GM23338 (cell line): ENCODE results near the gene CLDN9. TPM values are rescaled to one million over a fixed set of nuclear protein-coding genes. Genes with fewer than 3 reads are reported as not detected.

Experiments used
- ATAC-seq: fragments of 200-7000 bp; cut with Tn5 transposase; 3 replicates; pipeline ENCODE4 v1.9.1; 2020
- DNase-seq: peaks from one replicate; pipeline ENCODE4 v3.0.0-alpha.2; 2015; ENCODE audit warnings: low spot score
- H2AFZ ChIP-seq: fragments of 200-600 bp; sonication (generic); 2 replicates; pipeline ENCODE4 v1.8.0; 2016; ENCODE audit warnings: antibody characterized with exemption, mild to moderate bottlenecking, moderate library complexity
- H3F3A ChIP-seq: fragments of 200-600 bp; sonication (generic); replicated peaks from 2 replicates; pipeline ENCODE4 v1.8.0; 2017; ENCODE audit warnings: antibody characterized with exemption, mixed run types, low read depth
- H3K27ac ChIP-seq: fragments of 200-600 bp; sonication (generic); 2 replicates; pipeline ENCODE4 v1.6.1; 2016; ENCODE audit warnings: low read depth
- H3K27me3 ChIP-seq: fragments of 200-600 bp; sonication (generic); 2 replicates; pipeline ENCODE4 v1.8.0; 2016; ENCODE audit warnings: mild to moderate bottlenecking, mixed run types, moderate library complexity; ENCODE audit not compliant: insufficient read depth
- H3K36me3 ChIP-seq: fragments of 200-600 bp; sonication (generic); 2 replicates; pipeline ENCODE4 v1.8.0; 2016; ENCODE audit warnings: mild to moderate bottlenecking; ENCODE audit not compliant: insufficient read depth
- H3K4me1 ChIP-seq: fragments of 200-600 bp; sonication (generic); 2 replicates; pipeline ENCODE4 v1.8.0; 2016; ENCODE audit warnings: mild to moderate bottlenecking, moderate library complexity; ENCODE audit not compliant: insufficient read depth
- H3K4me2 ChIP-seq: fragments of 200-600 bp; sonication (generic); 2 replicates; pipeline ENCODE4 v1.7.1; 2017; ENCODE audit warnings: mixed run types
- H3K4me3 ChIP-seq: fragments of 200-600 bp; sonication (generic); 2 replicates; pipeline ENCODE4 v1.6.1; 2016; ENCODE audit warnings: mixed run types
- H3K79me2 ChIP-seq: fragments of 200-600 bp; sonication (generic); replicated peaks from 2 replicates; pipeline ENCODE4 v1.8.0; 2017; ENCODE audit warnings: mild to moderate bottlenecking; ENCODE audit not compliant: insufficient read depth
- H3K9me2 ChIP-seq: fragments of 200-600 bp; sonication (generic); 2 replicates; pipeline ENCODE4 v1.8.0; 2017; ENCODE audit not compliant: insufficient read depth
- H4K20me1 ChIP-seq: fragments of 200-600 bp; sonication (generic); replicated peaks from 2 replicates; pipeline ENCODE4 v1.8.0; 2017; ENCODE audit warnings: mild to moderate bottlenecking; ENCODE audit not compliant: insufficient read depth
- H3K27ac Mint-ChIP-seq: 2 replicates; pipeline ENCODE4 v1.8.0; 2020; ENCODE audit warnings: inconsistent platforms, mild to moderate bottlenecking, moderate library complexity, mixed read lengths
- H3K27me3 Mint-ChIP-seq: 3 replicates; pipeline ENCODE4 v1.8.0; 2022; ENCODE audit warnings: low read depth, mild to moderate bottlenecking, moderate library complexity, mixed read lengths, inconsistent platforms; ENCODE audit not compliant: insufficient read depth, poor library complexity
- H3K36me3 Mint-ChIP-seq: 3 replicates; pipeline ENCODE4 v1.8.0; 2021; ENCODE audit warnings: low read depth, mild to moderate bottlenecking, inconsistent platforms, moderate library complexity, mixed read lengths
- H3K4me1 Mint-ChIP-seq: 3 replicates; pipeline ENCODE4 v1.8.0; 2020; ENCODE audit warnings: mild to moderate bottlenecking, inconsistent platforms, mixed read lengths
- H3K4me3 Mint-ChIP-seq: 3 replicates; pipeline ENCODE4 v1.8.0; 2021; ENCODE audit warnings: moderate library complexity, mild to moderate bottlenecking, inconsistent platforms, mixed read lengths
- H3K9me3 Mint-ChIP-seq: 3 replicates; pipeline ENCODE4 v1.8.0; 2020; ENCODE audit warnings: moderate library complexity, mild to moderate bottlenecking, inconsistent platforms, mixed read lengths
- CREB1 ChIP-seq: fragments of 250-450 bp; sonication (Bioruptor Pico); IDR thresholded peaks from 2 replicates; pipeline ENCODE4 v1.5.0; 2020; ENCODE audit warnings: low read depth, mild to moderate bottlenecking, moderate library complexity
- CTCF ChIP-seq, 2 experiments: fragments of 200-600 bp in 1 of 2; sonication (generic) in 1 of 2; conservative IDR thresholded peaks; 2 replicates each; pipeline versions ENCODE4 v1.5.1 to v1.6.1; 2016 to 2017; ENCODE audit warnings: antibody characterized with exemption in 2 of 2, low read depth in 2 of 2, mild to moderate bottlenecking in 2 of 2, moderate library complexity in 1 of 2
- EZH2phosphoT487 ChIP-seq: fragments of 200-600 bp; sonication (generic); IDR thresholded peaks from one replicate; pipeline ENCODE4 v1.8.1; 2018; ENCODE audit warnings: antibody characterized with exemption; ENCODE audit not compliant: unreplicated experiment
- NANOG ChIP-seq: IDR thresholded peaks from 2 replicates; pipeline ENCODE4 v1.6.1; 2016; ENCODE audit warnings: antibody characterized with exemption, borderline replicate concordance
- POLR2AphosphoS5 ChIP-seq: IDR thresholded peaks from 2 replicates; pipeline ENCODE4 v1.6.1; 2016; ENCODE audit warnings: antibody characterized with exemption, low read depth
- REST ChIP-seq: IDR thresholded peaks from one replicate; pipeline ENCODE4 v1.6.1; 2018; ENCODE audit warnings: antibody characterized with exemption; ENCODE audit not compliant: unreplicated experiment
- ZNF114 ChIP-seq: fragments of 250-450 bp; sonication (Bioruptor Pico); IDR thresholded peaks from 2 replicates; pipeline ENCODE4 v1.5.0; 2020; ENCODE audit warnings: mild to moderate bottlenecking, moderate library complexity
- ZNF331 ChIP-seq: fragments of 250-450 bp; sonication (Bioruptor Pico); IDR thresholded peaks from 2 replicates; pipeline ENCODE4 v1.5.0; 2020; ENCODE audit warnings: low read depth, mild to moderate bottlenecking, moderate library complexity
- polyA plus RNA-seq: library from polyadenylated mRNA; unstranded; fragments of >200 nt; fragmentation: Nextera tagmentation; extraction: Ambion mirVana; gene quantifications from 2 replicates; pipeline ENCODE4 v1.2.1, GENCODE V29; 2016
- total RNA-seq: library from RNA; depleted of rRNA; stranded (reverse); fragments of >200 nt; shearing (Covaris generic); gene quantifications from 2 replicates; pipeline ENCODE4 v1.2.3, GENCODE V29; 2014

Gene CLDN9
- total and polyA plus RNA-seq, 2 experiments from 2014 or later: 1.8 to 3.0 TPM

DNA sequence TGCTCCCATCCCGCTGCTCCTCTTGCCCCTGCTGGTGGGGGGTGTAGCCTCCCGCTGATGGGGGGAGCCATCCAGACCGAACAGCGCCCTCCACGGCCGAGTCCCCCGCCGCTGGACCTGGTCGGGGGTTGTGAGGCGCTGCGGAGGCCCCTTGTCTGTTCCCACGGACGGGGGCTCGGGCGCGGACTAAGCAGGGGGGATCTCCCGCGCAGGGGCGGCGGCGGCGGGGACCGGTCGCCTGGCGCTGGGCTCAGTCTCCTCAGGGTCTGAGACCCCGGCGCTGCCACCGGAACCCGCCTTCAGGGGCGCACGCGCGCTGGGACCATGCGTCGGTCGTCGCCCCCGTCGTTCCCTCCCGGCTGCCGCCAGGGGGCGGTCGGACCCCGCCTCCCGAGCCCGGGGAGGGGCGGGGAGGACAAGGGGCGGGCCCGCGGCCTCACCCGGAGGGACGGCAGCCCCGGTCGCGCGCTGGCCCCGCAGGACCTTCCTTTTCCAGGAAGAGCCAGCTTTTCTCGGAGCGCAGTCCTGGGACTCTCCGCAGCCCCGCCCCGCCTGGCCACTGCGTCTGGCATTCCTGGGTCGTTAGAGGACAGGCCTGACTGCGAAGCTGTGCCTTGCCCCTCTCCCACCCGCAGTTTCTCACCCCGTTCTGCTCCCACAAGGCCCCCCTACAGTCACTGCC lies 46.5 kb downstream of the CLDN9 start:
- no peak overlapping the region; the same call in 1 of the 2 replicates for H3K27ac Mint-ChIP-seq

GRCh38 chr16:3059723-3060242 lies 47.1 kb downstream of the CLDN9 start:
- no peaks in the 10 kb centered on the region for H3K9me2 ChIP-seq
- H3K36me3 Mint-ChIP-seq: peaks cover 13% of the 10 kb centered on the region; the same call in 2 of the 3 replicates
- H3K27ac Mint-ChIP-seq: no peak overlapping the region; the same call in 1 of the 2 replicates

More for the DNA sequence above, 46.5 kb downstream of the CLDN9 start:
- Histone ChIP-seq H3K4me1 (peaks cover 12% of the 10 kb centered on the region), H3K36me3 (no peaks in the 10 kb centered on the region), H3K4me2 (peak overlapping the region; percentile 85), H3K27ac (0 out of 2 replicates have a peak overlapping the region, but pooled peaks have one; percentile 55), H3K4me3 (peak overlapping the region; percentile 84), H3F3A (peaks cover 15% of the 10 kb centered on the region), H3K79me2 (no peaks in the 10 kb centered on the region; the same call in 1 of the 2 replicates), H2AFZ (peak overlapping the region; percentile 90), H3K27me3 (peaks cover 4% of the 10 kb centered on the region; the same call in 1 of the 2 replicates), H4K20me1 (no peaks in the 10 kb centered on the region; the same call in 1 of the 2 replicates), H3K9me2 (no peaks in the 10 kb centered on the region)
- no peak for TF ChIP-seq NANOG
- peak; percentile 62 for TF ChIP-seq CREB1 (CRISPR knock-in tag)
- peak; percentile 71; the same call in 1 of the 2 replicates for TF ChIP-seq POLR2AphosphoS5
- peak; percentile 53 to 92 for TF ChIP-seq CTCF (conservative IDR thresholded peaks at IDR 0.05; ENCODE audit: low read depth in 2 of 2)
- no peak for TF ChIP-seq ZNF114
- no peak for TF ChIP-seq EZH2phosphoT487
- Mint-ChIP-seq H3K4me3 (peak overlapping the region; percentile 81), H3K36me3 (peaks cover 16% of the 10 kb centered on the region; the same call in 2 of the 3 replicates), H3K27me3 (peaks cover 16% of the 10 kb centered on the region), H3K9me3 (no peaks in the 10 kb centered on the region; the same call in 2 of the 3 replicates), H3K4me1 (peaks cover 24% of the 10 kb centered on the region)
- ATAC-seq (peak; percentile 83), DNase-seq (peak; percentile 95)

More at GRCh38 chr16:3059723-3060242, 47.1 kb downstream of the CLDN9 start:
- Histone ChIP-seq H4K20me1 (no peaks in the 10 kb centered on the region; the same call in 1 of the 2 replicates), H3K4me1 (peaks cover 14% of the 10 kb centered on the region), H3K79me2 (no peaks in the 10 kb centered on the region; the same call in 1 of the 2 replicates), H3K36me3 (no peaks in the 10 kb centered on the region), H3K27ac (0 out of 2 replicates have a peak overlapping the region, but pooled peaks have one; percentile 55), H3F3A (peaks cover 15% of the 10 kb centered on the region), H3K27me3 (peaks cover 4% of the 10 kb centered on the region; the same call in 1 of the 2 replicates), H2AFZ (peak overlapping the region; percentile 90; the same call in 1 of the 2 replicates), H3K4me3 (peak overlapping the region; percentile 84), H3K4me2 (peak overlapping the region; percentile 82)
- peaks cover 17% of the 10 kb centered on the region for H3K27me3 Mint-ChIP-seq
- H3K4me1 Mint-ChIP-seq: peaks cover 27% of the 10 kb centered on the region
- no peaks in the 10 kb centered on the region for H3K9me3 Mint-ChIP-seq
- no peak for DNase-seq
- ATAC-seq: no peak
- H3K4me3 Mint-ChIP-seq: peak overlapping the region; percentile 73
- TF ChIP-seq ZNF331 (CRISPR knock-in tag): no peak
- no peak for TF ChIP-seq REST
- TF ChIP-seq CREB1 (CRISPR knock-in tag): no peak
- TF ChIP-seq EZH2phosphoT487: no peak
